ENCODE results near the gene PCDH15.

PCDH15 gene

DNA sequence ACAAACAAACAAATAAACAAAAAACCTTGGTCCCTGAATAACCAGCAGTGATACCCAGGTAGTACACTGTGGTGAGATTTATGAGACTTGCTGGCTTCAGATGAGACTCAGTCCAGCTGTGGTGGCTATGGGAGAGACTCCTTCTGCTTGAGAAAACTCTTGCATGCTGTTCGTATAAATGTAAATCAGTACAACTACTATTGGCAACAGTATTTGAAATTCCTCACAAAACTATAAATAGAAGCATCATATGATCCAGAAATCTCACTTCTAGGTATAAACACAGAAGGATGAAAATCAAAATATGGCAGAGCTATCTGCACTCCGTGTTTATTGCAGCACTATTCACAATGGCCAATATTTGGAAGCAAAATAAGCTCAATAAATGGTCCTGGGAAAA, 692.1 kb downstream of the PCDH15 start:
- no peak for DNase-seq

GRCh38 chr10:54096892-54097291, 704.1 kb downstream of the PCDH15 start:
- DNase-seq = no peak

GRCh38 chr10:54094321-54094720, 706.7 kb downstream of the PCDH15 start:
- DNase-seq = no peak

GRCh38 chr10:54091237-54091636, 709.8 kb downstream of the PCDH15 start:
- DNase-seq = no peak

GRCh38 chr10:54081950-54082349, 719.1 kb downstream of the PCDH15 start:
- no peak for DNase-seq

DNA sequence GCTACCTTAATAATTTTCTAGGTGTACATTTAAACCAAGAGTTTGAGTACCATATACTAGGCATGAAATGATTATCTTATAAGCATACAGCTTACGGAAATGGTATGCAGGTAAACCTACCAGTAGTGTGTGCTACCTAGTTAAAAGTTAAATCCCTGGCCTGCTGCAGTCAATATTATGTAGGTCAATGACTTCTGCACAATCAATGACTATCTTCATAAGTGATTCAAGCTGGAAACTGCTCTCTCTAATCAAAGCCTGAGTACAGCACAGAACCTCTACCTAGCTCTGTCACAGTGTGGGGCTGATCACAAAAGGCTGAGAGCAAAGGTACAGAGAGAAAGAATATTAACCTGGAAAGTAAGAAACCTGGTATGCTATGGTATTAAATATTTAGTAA, 733.7 kb downstream of the PCDH15 start:
- no peak for DNase-seq

GRCh38 chr10:54066646-54067045, 734.4 kb downstream of the PCDH15 start:
- DNase-seq = no peak

- DNase-seq = no peak
These were observed 735.9 kb downstream of the PCDH15 start for GRCh38 chr10:54065106-54065505.

DNA sequence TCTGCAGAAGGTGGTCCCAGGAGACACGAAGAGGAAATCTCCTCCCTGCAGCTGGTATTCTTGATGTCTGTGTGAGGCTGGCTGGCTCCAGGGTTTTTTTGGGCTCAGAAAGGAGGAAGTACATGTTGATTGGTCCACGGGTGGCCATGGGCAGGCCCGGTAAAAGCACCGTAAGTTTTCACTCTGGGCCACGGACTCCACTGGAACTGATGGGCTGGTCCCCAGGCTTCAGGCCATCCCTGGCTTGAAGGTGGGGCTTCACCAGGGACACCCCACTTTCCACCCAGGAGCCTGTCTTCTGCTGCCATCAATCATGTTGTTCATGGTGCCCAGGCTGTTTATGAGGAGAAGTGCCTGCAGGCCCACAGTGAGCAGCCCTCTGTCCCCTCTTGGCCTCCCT, 736.8 kb downstream of the PCDH15 start:
- no peak for DNase-seq

- no peak for DNase-seq
These were observed 737.5 kb downstream of the PCDH15 start for GRCh38 chr10:54063514-54063913.

- DNase-seq = no peak
These were observed 740.5 kb downstream of the PCDH15 start for GRCh38 chr10:54060572-54060971.

DNA sequence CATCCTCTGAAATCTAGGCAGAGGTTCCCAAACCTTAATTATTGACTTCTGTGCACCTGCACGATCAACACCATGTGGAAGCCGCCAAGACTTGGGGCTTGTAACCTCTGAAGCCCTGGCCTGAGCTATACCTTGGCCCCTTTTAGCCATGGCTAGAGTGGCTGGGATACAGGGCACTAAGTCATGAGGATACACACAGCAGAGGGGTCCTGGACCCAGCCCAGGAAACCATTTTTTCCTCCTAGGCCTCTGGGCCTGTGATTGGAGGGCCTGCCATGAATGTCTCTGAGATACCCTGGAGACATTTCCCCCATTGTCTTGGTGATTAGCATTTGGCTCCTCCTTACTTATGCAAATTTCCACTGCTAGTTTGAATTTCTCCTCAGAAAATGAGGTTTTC, 743.7 kb downstream of the PCDH15 start:
- no peak for DNase-seq

DNA sequence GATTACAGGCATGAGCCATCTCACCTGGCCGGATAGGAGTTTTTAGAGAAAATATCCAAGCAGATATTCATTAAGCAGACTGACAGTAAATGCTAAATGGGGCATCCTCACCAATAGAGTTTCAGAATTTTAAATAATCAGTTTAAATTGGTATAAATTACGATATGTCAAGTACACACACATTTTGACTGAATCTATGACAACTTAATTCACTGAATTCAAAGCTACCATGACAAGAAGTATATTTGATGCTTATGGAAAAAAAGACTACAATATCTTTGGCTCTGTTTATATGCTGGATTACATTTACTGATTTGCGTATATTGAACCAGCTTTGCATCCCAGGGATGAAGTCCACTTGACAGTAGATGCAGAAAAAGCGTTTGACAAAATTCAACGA, 774.7 kb downstream of the PCDH15 start:
- DNase-seq = no peak

DNA sequence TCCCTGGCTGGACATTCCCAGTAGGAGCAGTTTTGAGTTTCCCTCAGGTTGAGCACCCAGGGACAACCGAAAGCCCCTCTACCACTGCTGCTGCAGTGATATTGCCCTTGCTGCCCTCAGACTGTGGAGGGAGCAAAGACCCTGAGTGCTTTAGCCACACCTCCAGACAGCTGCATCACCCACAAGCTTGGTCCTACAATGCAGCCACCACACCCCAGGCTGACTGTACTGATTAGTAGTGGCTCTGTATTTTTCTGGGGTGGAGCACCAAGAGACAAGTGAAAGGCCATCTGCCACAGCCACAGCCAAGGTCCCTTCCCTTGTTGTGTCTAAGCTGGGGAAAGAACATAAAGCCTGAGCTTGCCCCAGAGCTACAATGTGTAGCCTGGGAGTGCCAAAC, 789.9 kb downstream of the PCDH15 start:
- DNase-seq = no peak

GRCh38 chr10:54010337-54010933, 790.6 kb downstream of the PCDH15 start:
- no peak for DNase-seq

- no peak for DNase-seq
These were observed 791.4 kb downstream of the PCDH15 start for GRCh38 chr10:54009672-54010071.

- no peak for DNase-seq
These were observed 799.0 kb downstream of the PCDH15 start for GRCh38 chr10:54002077-54002476.

DNA sequence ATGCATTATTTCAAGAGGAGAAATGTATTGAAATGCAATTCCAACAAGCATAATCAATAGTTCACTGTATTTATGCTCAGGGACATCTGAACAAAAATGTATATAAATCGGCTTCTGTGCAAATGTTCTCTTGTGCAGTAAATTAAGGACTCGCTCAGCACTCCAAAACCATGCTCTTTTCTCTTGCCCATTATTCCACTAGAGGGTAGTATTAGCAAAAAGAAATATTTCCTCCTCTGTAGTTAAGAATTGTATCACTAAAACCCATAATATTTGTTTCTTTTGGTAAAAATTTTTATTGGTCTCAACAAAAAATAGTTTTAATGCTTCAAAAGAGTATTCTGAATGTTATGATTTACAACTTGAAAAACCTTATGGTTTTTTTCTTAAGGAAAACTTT, 803.1 kb downstream of the PCDH15 start:
- no peak for DNase-seq

DNA sequence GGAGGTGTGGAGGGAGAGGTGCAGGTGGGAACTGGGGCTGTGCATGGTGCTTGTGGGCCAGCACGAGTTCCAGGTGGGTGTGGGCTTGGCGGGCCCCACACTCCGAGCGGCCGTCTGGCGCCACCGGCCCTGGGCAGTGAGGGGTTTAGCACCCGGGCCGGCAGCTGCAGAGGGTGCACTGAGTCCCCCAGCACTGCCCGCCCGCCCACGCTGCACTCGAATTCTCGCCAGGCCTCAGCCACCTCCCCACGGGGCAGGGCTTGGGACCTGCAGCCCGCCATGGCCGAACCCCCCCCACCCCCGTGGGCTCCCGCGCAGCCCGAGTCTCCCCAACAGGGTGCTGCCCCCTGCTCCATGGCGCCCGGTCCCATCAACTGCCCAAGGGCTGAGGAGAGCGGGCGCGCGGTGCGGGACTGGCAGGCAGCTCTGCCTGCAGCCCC, 810.2 kb downstream of the PCDH15 start:
- DNase-seq = no peak

DNA sequence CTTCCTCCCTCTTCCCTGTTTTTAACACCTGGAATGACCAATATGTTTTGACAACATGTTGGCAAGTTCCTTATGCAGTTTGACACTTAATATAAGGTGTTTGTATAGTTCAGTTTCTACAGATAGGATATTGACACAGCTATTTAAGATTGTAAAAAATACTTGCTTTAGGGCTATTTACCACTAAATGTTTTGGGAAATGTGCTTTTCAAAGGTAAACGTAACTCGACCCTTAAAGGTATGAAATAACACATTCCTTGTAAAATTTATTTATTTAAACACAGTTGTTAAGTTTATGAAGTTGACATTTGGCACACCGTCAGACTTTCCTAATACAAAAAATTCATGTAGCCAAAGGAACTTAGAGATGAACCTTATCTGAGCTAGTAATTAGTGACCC, 817.6 kb downstream of the PCDH15 start:
- DNase-seq = no peak

- DNase-seq = no peak
These were observed 820.8 kb downstream of the PCDH15 start for GRCh38 chr10:53980210-53980609.

DNA sequence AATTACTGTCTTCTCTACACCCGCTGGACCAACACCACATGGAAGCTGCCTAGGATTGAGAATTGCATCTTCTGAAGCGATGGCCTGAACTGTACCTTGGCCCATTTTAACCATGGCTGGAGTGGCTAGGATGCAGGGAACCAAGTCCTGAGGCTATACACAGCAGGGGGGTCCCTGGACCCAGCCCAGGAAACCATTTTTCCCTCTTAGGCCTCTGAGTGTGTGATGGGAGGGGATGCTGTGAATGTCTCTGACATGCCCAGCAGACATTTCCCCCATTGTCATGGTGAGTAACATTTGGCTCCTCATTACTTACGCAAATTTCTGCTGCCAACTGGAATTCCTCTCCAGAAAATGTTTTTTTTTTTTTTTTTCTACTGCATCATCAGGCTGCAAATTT, 822.7 kb downstream of the PCDH15 start:
- no peak for DNase-seq

DNA sequence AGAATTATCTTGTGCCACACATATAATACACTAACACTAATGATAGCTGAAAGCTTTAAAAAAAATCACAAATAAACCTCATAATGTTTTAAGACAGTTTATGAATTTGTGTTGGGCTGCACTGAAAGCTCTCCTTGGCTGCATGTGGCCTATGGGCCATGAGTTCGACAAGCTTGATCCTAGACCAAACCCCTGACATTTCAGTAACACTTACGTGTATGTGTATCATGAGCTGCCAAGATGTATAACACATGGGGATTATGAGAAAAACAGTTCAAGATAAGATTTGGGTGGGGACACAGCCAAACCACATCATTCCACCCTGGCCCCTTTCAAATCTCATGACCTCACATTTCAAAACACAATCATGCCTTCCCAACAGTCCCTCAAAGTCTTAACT, 823.8 kb downstream of the PCDH15 start:
- no peak for DNase-seq

DNA sequence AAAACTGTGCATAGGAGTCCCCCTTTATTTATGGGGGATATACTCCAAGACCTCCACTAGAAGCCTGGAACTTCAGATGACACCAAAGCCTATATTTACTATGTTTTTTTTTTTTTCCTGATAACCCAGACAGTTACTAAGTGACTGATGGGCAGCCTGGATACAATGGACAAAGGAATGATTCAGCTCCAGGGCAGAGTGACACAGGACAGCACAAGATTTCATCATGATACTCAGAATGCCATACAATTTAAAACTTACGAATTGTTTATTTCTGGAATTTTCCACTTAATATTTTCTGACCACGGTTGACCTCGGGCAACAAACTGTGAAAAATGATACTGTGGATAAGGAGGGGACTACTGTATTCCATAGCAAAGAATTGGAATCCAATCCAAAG, 843.6 kb downstream of the PCDH15 start:
- DNase-seq = no peak

GRCh38 chr10:53955091-53955490, 845.9 kb downstream of the PCDH15 start:
- DNase-seq = no peak
